ENCODE measurements around the gene ALX1.
A peak's percentile ranks its signal among the peaks of the same experiment; 100 is the strongest.
"Not testable (repeated sequence)": the region's sequence is repeated elsewhere in the genome, so short reads cannot be mapped to it uniquely, and the experiment has no call there.

The ALX1 gene

GRCh38 chr12:85308374-85308773 lies 28.4 kb downstream of the ALX1 start:
- Histone ChIP-seq H3K4me3 (ENCODE audit: low read depth, low read length) (no peak overlapping the region), H3K36me3 (ENCODE audit: control insufficient read depth, insufficient read depth, low read length) (no peaks in the 10 kb centered on the region)

GRCh38 chr12:85309125-85309566 lies 29.1 kb downstream of the ALX1 start:
- H3K27ac ChIP-seq (ENCODE audit: low read depth, low read length), result no peak overlapping the region
- H3K4me3 ChIP-seq (ENCODE audit: low read depth, low read length), result no peak overlapping the region
- H3K4me1 ChIP-seq (ENCODE audit: control insufficient read depth, insufficient read depth, low read length), result peaks cover 13% of the 10 kb centered on the region; the same call in 1 of the 2 replicates
- H3K36me3 ChIP-seq (ENCODE audit: control insufficient read depth, insufficient read depth, low read length), result no peaks in the 10 kb centered on the region
- H3K9ac ChIP-seq (ENCODE audit: low read depth, low read length), result no peak overlapping the region
- H3K9me3 ChIP-seq (ENCODE audit: control insufficient read depth, insufficient read depth, low read length), result no peaks in the 10 kb centered on the region
- no peaks in the 10 kb centered on the region for H3K27me3 ChIP-seq (ENCODE audit: control insufficient read depth, insufficient read depth, low read length)

More at GRCh38 chr12:85308374-85308773, 28.4 kb downstream of the ALX1 start:
- H3K9me3 ChIP-seq (ENCODE audit: control insufficient read depth, insufficient read depth, low read length), result no peaks in the 10 kb centered on the region
- H3K27ac ChIP-seq (ENCODE audit: low read depth, low read length), result no peak overlapping the region
- no peaks in the 10 kb centered on the region for H3K27me3 ChIP-seq (ENCODE audit: control insufficient read depth, insufficient read depth, low read length)
- H3K9ac ChIP-seq (ENCODE audit: low read depth, low read length), result no peak overlapping the region
- peaks cover 13% of the 10 kb centered on the region; the same call in 1 of the 2 replicates for H3K4me1 ChIP-seq (ENCODE audit: control insufficient read depth, insufficient read depth, low read length)

GRCh38 chr12:85310025-85310424 lies 30.0 kb downstream of the ALX1 start:
- Histone ChIP-seq H3K4me1 (ENCODE audit: control insufficient read depth, insufficient read depth, low read length) (peaks cover 13% of the 10 kb centered on the region; the same call in 1 of the 2 replicates), H3K36me3 (ENCODE audit: control insufficient read depth, insufficient read depth, low read length) (no peaks in the 10 kb centered on the region), H3K27me3 (ENCODE audit: control insufficient read depth, insufficient read depth, low read length) (no peaks in the 10 kb centered on the region), H3K9ac (ENCODE audit: low read depth, low read length) (no peak overlapping the region), H3K9me3 (ENCODE audit: control insufficient read depth, insufficient read depth, low read length) (no peaks in the 10 kb centered on the region), H3K4me3 (ENCODE audit: low read depth, low read length) (no peak overlapping the region), H3K27ac (ENCODE audit: low read depth, low read length) (no peak overlapping the region)

- peaks cover 11% of the 10 kb centered on the region; the same call in 1 of the 2 replicates for H3K4me1 ChIP-seq (ENCODE audit: control insufficient read depth, insufficient read depth, low read length)
- no peaks in the 10 kb centered on the region for H3K9me3 ChIP-seq (ENCODE audit: control insufficient read depth, insufficient read depth, low read length)
- H3K36me3 ChIP-seq (ENCODE audit: control insufficient read depth, insufficient read depth, low read length), result no peaks in the 10 kb centered on the region
- H3K4me3 ChIP-seq (ENCODE audit: low read depth, low read length), result no peak overlapping the region
- H3K27me3 ChIP-seq (ENCODE audit: control insufficient read depth, insufficient read depth, low read length), result no peaks in the 10 kb centered on the region
- no peak overlapping the region for H3K27ac ChIP-seq (ENCODE audit: low read depth, low read length)
- no peak overlapping the region for H3K9ac ChIP-seq (ENCODE audit: low read depth, low read length)
These were observed 30.5 kb downstream of the ALX1 start for GRCh38 chr12:85310456-85311076.

GRCh38 chr12:85317866-85318636 lies 38.0 kb downstream of the ALX1 start:
- Histone ChIP-seq H3K9ac (ENCODE audit: low read depth, low read length) (peak overlapping the region; percentile 61; the same call in 1 of the 2 replicates), H3K4me3 (ENCODE audit: low read depth, low read length) (peak overlapping the region; percentile 50; the same call in 1 of the 2 replicates)
- not testable (repeated sequence) for H3K9me3 ChIP-seq (ENCODE audit: control insufficient read depth, insufficient read depth, low read length); H3K4me1 ChIP-seq (ENCODE audit: control insufficient read depth, insufficient read depth, low read length); H3K36me3 ChIP-seq (ENCODE audit: control insufficient read depth, insufficient read depth, low read length); H3K27ac ChIP-seq (ENCODE audit: low read depth, low read length); H3K27me3 ChIP-seq (ENCODE audit: control insufficient read depth, insufficient read depth, low read length)

GRCh38 chr12:85322715-85323114 lies 42.7 kb downstream of the ALX1 start:
- Histone ChIP-seq H3K36me3 (ENCODE audit: control insufficient read depth, insufficient read depth, low read length) (no peaks in the 10 kb centered on the region), H3K4me1 (ENCODE audit: control insufficient read depth, insufficient read depth, low read length) (no peaks in the 10 kb centered on the region; the same call in 1 of the 2 replicates), H3K9ac (ENCODE audit: low read depth, low read length) (no peak overlapping the region), H3K9me3 (ENCODE audit: control insufficient read depth, insufficient read depth, low read length) (no peaks in the 10 kb centered on the region), H3K4me3 (ENCODE audit: low read depth, low read length) (no peak overlapping the region), H3K27ac (ENCODE audit: low read depth, low read length) (no peak overlapping the region), H3K27me3 (ENCODE audit: control insufficient read depth, insufficient read depth, low read length) (no peaks in the 10 kb centered on the region)

- Histone ChIP-seq H3K4me1 (ENCODE audit: control insufficient read depth, insufficient read depth, low read length) (no peaks in the 10 kb centered on the region; the same call in 1 of the 2 replicates), H3K9me3 (ENCODE audit: control insufficient read depth, insufficient read depth, low read length) (no peaks in the 10 kb centered on the region)
These were observed 45.4 kb downstream of the ALX1 start for GRCh38 chr12:85325442-85325841.

GRCh38 chr12:85329913-85330312 lies 49.9 kb downstream of the ALX1 start:
- H3K27ac ChIP-seq (ENCODE audit: low read depth, low read length), result no peak overlapping the region
- H3K9me3 ChIP-seq (ENCODE audit: control insufficient read depth, insufficient read depth, low read length), result no peaks in the 10 kb centered on the region
- no peaks in the 10 kb centered on the region for H3K36me3 ChIP-seq (ENCODE audit: control insufficient read depth, insufficient read depth, low read length)
- H3K4me3 ChIP-seq (ENCODE audit: low read depth, low read length), result no peak overlapping the region
- H3K4me1 ChIP-seq (ENCODE audit: control insufficient read depth, insufficient read depth, low read length), result no peaks in the 10 kb centered on the region
- no peak overlapping the region for H3K9ac ChIP-seq (ENCODE audit: low read depth, low read length)
- no peaks in the 10 kb centered on the region for H3K27me3 ChIP-seq (ENCODE audit: control insufficient read depth, insufficient read depth, low read length)

More at GRCh38 chr12:85325442-85325841, 45.4 kb downstream of the ALX1 start:
- Histone ChIP-seq H3K27ac (ENCODE audit: low read depth, low read length) (no peak overlapping the region), H3K4me3 (ENCODE audit: low read depth, low read length) (no peak overlapping the region), H3K9ac (ENCODE audit: low read depth, low read length) (no peak overlapping the region), H3K27me3 (ENCODE audit: control insufficient read depth, insufficient read depth, low read length) (no peaks in the 10 kb centered on the region), H3K36me3 (ENCODE audit: control insufficient read depth, insufficient read depth, low read length) (no peaks in the 10 kb centered on the region)

- H3K27ac ChIP-seq (ENCODE audit: low read depth, low read length), result no peak overlapping the region
- no peak overlapping the region for H3K4me3 ChIP-seq (ENCODE audit: low read depth, low read length)
- no peaks in the 10 kb centered on the region for H3K4me1 ChIP-seq (ENCODE audit: control insufficient read depth, insufficient read depth, low read length)
- H3K9ac ChIP-seq (ENCODE audit: low read depth, low read length), result no peak overlapping the region
- no peaks in the 10 kb centered on the region for H3K36me3 ChIP-seq (ENCODE audit: control insufficient read depth, insufficient read depth, low read length)
- no peaks in the 10 kb centered on the region for H3K27me3 ChIP-seq (ENCODE audit: control insufficient read depth, insufficient read depth, low read length)
- H3K9me3 ChIP-seq (ENCODE audit: control insufficient read depth, insufficient read depth, low read length), result no peaks in the 10 kb centered on the region
These were observed 68.8 kb downstream of the ALX1 start for GRCh38 chr12:85348779-85349178.

GRCh38 chr12:85350356-85350755 lies 70.3 kb downstream of the ALX1 start:
- Histone ChIP-seq H3K27ac (ENCODE audit: low read depth, low read length) (no peak overlapping the region), H3K4me3 (ENCODE audit: low read depth, low read length) (no peak overlapping the region), H3K9me3 (ENCODE audit: control insufficient read depth, insufficient read depth, low read length) (no peaks in the 10 kb centered on the region), H3K27me3 (ENCODE audit: control insufficient read depth, insufficient read depth, low read length) (no peaks in the 10 kb centered on the region), H3K36me3 (ENCODE audit: control insufficient read depth, insufficient read depth, low read length) (no peaks in the 10 kb centered on the region), H3K9ac (ENCODE audit: low read depth, low read length) (no peak overlapping the region), H3K4me1 (ENCODE audit: control insufficient read depth, insufficient read depth, low read length) (no peaks in the 10 kb centered on the region)

All from HUES48 (cell line).